Measurements from ENCODE around the gene KRT1.

Gene KRT1

DNA sequence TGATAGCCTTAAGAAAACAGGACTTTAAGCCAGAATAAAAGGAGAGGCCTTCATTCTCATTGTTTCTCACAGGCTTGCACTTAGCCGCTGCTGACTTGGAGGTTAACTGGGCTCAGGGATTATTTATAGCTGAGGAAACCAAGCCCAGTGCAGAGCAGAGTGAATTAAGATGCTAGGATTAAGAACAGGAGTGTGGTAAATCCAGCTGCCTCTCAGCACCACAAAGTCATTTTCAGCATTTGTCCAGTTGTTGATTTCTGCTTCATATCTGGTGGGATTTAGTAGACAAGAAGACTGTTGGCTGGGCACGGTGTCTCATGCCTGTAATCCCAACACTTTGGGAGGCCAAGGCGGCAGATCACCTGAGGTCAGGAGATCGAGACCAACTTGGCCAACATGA, 47.6 kb downstream of the KRT1 start:
- no peak for FAIRE-seq

DNA sequence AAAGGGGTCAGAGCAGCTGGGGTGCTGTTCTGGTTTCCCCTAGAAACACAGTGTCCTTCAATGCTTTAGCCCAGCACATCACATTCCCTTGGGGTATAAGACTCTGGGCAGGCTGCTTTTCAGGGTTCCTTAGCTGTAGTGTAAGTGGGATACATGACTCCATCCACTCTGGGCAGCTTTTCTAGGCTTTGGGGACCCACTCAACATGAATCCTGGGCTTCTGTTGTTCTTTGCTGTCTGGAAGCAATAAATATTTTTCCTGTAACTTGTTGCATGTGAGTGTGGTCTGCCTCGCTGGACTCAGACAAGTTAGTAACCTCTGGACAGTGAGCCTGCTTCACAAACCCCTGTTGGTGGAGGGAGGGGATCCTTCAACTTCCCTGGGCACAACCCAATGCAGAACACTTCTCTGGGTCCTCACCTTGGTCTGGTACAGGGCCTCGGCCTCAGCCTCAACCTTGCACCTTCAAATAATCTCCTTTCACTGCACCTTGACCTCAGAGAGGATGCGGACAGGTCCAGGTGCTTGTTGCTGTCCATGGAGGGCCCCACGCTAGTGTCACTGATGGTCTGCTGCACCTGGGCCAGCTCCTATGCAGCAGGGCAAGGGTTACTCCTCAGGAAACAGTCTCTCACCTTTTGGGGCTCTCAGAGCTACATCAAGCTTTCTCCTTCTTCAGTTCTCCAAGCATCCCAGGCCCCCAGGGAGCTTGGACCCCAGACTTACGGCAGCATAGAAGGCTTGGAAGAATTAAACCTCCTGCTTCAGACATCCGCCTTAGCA, 48.3 kb downstream of the KRT1 start:
- no peak for FAIRE-seq

DNA sequence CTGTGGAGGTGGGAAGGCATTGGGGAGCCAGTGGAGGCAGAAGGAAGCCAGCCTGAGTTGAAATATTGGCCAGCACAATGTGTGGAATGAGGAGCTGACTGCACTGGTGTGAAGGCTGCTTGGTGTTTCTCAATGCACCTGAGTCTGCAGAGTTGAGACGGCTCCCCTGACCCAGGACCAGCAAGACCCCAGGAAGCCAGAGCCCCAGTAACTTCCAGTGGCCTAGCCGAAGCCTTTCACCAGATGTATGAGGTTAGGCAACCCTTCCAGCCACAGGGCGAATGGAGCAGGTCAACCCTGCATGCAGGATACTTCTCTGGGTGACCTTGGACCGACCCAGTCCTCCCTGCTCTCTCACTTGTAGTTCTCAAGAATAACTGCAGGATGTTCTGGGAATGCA, 48.9 kb downstream of the KRT1 start:
- FAIRE-seq = no peak

DNA sequence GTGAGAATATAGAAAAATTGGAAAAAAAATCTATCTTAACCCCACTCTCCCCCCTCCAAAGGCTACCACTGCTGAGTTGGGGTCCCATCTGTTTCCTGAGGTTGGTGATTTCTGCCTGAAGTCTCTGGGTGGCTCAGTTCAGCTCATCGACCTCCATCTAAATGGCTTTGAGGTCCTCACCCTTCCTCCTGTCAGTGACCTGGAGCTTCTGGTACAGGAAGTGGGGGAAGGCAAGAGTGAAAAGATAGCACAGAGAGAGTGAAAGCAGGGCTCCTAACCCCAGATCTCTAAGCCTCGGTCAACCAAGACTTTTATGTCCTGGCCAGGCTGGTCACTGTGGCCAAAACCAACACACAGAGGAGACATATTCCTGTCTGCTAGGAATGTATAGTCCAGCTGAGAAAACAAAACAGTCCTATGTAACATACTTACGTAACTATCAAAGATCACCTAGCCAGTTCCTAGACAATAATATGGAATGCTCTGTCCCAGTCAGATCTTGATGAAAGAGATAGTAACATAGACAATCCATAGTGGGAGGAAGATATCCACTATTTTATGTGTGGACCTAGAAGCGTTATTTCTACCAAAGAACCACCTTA, 49.5 kb downstream of the KRT1 start:
- FAIRE-seq = no peak

GRCh38 chr12:52630008-52630500, 50.2 kb downstream of the KRT1 start:
- FAIRE-seq = no peak

DNA sequence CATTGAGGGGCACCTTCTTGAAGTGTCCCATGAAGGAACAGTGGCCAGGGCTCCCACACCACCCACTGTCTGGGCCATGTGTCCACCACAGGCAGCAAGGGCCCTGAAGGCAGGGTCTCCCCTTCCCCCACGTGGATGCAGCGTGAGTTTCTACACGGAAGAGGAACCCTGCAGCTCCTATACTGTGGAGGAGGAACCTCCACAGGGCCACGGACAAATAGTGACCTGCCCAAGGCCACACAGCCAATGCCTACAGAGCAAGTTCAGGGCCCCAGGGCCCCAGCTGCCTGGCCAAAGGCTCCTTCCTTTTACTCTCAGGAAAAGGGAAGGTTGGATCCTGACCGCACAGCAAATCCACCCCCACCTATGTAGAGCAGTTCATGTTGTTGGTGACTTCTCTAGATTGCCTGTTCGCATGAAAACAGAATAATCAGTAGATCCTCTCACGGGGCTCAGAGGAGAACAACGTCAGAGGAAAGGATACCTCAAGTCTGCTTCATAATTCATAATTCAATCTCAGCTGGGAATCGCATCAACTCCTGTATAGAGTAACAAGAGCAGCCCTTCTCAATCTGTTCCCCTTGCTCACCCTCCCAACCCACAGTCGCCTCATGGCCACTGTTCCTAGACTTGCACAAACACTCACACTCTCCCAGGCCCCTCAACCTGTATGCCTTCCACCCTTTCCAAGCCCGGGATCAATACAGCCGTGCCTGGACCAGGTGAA, 50.8 kb downstream of the KRT1 start:
- no peak for FAIRE-seq

- no peak for FAIRE-seq
Observed at GRCh38 chr12:52628841-52629240, 51.4 kb downstream of the KRT1 start.

DNA sequence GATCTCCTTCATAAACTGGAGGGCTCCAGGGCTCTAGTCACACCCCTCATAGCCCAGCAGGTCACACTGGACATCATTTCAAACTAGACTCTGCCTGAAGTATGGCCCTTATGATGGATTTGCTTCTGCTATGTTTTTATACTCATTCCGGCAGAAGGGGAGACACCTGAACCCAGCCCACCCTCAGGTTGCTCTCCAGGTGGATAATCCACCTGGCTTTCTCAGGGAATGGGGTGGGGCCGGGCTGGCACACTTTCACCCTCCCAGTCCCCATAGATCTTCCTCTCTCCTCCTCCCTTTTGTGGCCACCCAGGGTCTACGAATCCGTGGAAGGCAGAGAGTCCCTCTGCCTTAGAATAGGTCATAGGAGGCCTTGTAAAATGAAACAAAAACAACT, 52.1 kb downstream of the KRT1 start:
- FAIRE-seq = no peak

DNA sequence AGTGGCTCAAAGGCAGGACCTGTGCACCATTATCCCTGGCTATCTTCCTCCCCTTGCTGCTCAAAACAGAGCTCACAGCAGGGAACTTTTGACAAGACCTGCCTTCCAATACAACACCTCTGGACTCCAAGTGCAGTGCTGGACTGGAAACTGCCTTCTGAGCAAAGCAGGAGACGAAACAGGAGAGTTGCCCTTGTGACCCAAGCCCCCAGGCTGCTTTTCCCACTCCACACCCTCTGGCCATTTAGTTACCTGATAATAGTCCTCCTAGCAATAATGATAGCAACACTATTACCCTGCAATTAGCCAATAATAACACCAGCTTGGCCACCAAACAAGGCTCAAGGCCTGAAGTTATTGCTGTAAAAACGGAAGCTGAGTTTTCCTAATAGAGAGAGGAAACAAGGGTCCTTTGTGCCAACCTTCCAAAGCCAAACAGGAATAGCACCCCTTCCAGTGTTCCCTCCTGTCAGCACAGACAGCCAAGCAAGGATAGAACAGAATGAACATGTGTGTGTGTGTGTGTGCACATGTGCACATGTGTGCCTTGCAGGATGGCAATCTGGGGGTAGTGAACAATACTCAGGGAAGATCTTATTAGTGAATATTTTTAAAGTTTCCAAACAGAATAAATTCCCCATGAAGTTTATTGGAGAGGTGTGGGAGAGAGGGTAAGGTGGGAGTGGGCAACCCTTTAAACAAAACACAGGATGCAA, 52.7 kb downstream of the KRT1 start:
- FAIRE-seq = no peak
